ENCODE measurements around the gene SMIM5.

Gene SMIM5

GRCh38 chr17:75603123-75603522, 30.1 kb upstream of the SMIM5 start:
- no peak for DNase-seq (ENCODE audit: low read depth)

GRCh38 chr17:75604034-75604695, 29.1 kb upstream of the SMIM5 start:
- DNase-seq (ENCODE audit: low read depth) = no peak

GRCh38 chr17:75605790-75606189, 27.4 kb upstream of the SMIM5 start:
- DNase-seq (ENCODE audit: low read depth) = no peak

GRCh38 chr17:75607086-75607485, 26.1 kb upstream of the SMIM5 start:
- DNase-seq (ENCODE audit: low read depth) = no peak

- DNase-seq (ENCODE audit: low read depth) = no peak
Measured at GRCh38 chr17:75610103-75610984, 22.9 kb upstream of the SMIM5 start.

- no peak for DNase-seq (ENCODE audit: low read depth)
Measured at GRCh38 chr17:75611851-75612429, 21.3 kb upstream of the SMIM5 start.

- DNase-seq (ENCODE audit: low read depth) = no peak
Measured at GRCh38 chr17:75612906-75613626, 20.2 kb upstream of the SMIM5 start.

GRCh38 chr17:75614006-75614405, 19.2 kb upstream of the SMIM5 start:
- DNase-seq (ENCODE audit: low read depth) = no peak

GRCh38 chr17:75614556-75615270, 18.5 kb upstream of the SMIM5 start:
- no peak for DNase-seq (ENCODE audit: low read depth)

GRCh38 chr17:75615301-75615700, 17.9 kb upstream of the SMIM5 start:
- DNase-seq (ENCODE audit: low read depth) = no peak

GRCh38 chr17:75616521-75617122, 16.6 kb upstream of the SMIM5 start:
- no peak for DNase-seq (ENCODE audit: low read depth)

- no peak for DNase-seq (ENCODE audit: low read depth)
Measured at GRCh38 chr17:75617218-75617617, 16.0 kb upstream of the SMIM5 start.

GRCh38 chr17:75617675-75618074, 15.6 kb upstream of the SMIM5 start:
- no peak for DNase-seq (ENCODE audit: low read depth)

GRCh38 chr17:75619506-75620431, 13.5 kb upstream of the SMIM5 start:
- DNase-seq (ENCODE audit: low read depth) = no peak

GRCh38 chr17:75621489-75621888, 11.7 kb upstream of the SMIM5 start:
- DNase-seq (ENCODE audit: low read depth) = no peak

- DNase-seq (ENCODE audit: low read depth) = no peak
Measured at GRCh38 chr17:75622076-75622475, 11.2 kb upstream of the SMIM5 start.

GRCh38 chr17:75622771-75623273, 10.4 kb upstream of the SMIM5 start:
- DNase-seq (ENCODE audit: low read depth) = no peak

- DNase-seq (ENCODE audit: low read depth) = no peak
Measured at GRCh38 chr17:75623386-75623785, 9.8 kb upstream of the SMIM5 start.

- no peak for DNase-seq (ENCODE audit: low read depth)
Measured at GRCh38 chr17:75624021-75624420, 9.2 kb upstream of the SMIM5 start.

GRCh38 chr17:75624714-75625345, 8.4 kb upstream of the SMIM5 start:
- DNase-seq (ENCODE audit: low read depth) = no peak
